Astrocyte (in vitro differentiated cells and primary cell): ENCODE measurements around the gene TRAP1.

ENCODE experiments used
- CTCF ChIP-seq: IDR thresholded peaks from 2 replicates; pipeline ENCODE4 v1.5.1; 2011; ENCODE audit warnings: low read depth, mild to moderate bottlenecking, inconsistent platforms, low read length, moderate library complexity; ENCODE audit not compliant: insufficient read depth
- EZH2 ChIP-seq: IDR thresholded peaks from 2 replicates; pipeline ENCODE4 v1.6.1; 2012; ENCODE audit warnings: mild to moderate bottlenecking, low read length, inconsistent platforms; ENCODE audit not compliant: insufficient read depth

- TF ChIP-seq CTCF (no peak), EZH2 (no peak)
Measured at GRCh38 chr16:3672571-3673041, 44.7 kb downstream of the TRAP1 start.
